Vagina (tissue), 2 donors: Measurements from ENCODE around the gene DPPA4.

ENCODE experiments used
- CTCF ChIP-seq, 3 experiments: fragments of 450-650 bp in 2 of 3; fragments of 200-600 bp in 1 of 3; sonication (generic) in 1 of 3; IDR thresholded peaks; one replicate each; pipeline ENCODE4 v1.5.1; 2017 to 2019; ENCODE audit warnings: antibody characterized with exemption in 3 of 3, mild to moderate bottlenecking in 2 of 3, moderate library complexity in 2 of 3
- POLR2A ChIP-seq, 2 donors: fragments of 450-650 bp; IDR thresholded peaks; one replicate each; pipeline ENCODE4 v1.6.1; 2017; ENCODE audit warnings: antibody characterized with exemption in 2 of 2, mild to moderate bottlenecking in 2 of 2, moderate library complexity in 2 of 2
- POLR2AphosphoS5 ChIP-seq, 2 donors: sonication (generic); formaldehyde crosslinking; IDR thresholded peaks; one replicate each; pipeline ENCODE4 v1.9.0; 2017; ENCODE audit warnings: antibody characterized with exemption in 2 of 2, mild to moderate bottlenecking in 2 of 2, low read depth in 1 of 2; ENCODE audit not compliant: insufficient read depth in 1 of 2

GRCh38 chr3:109338322-109338721, 976 bp upstream of the DPPA4 start:
- TF ChIP-seq CTCF (IDR thresholded peaks at IDR 0.05): no peak
- no peak for TF ChIP-seq POLR2AphosphoS5 (IDR thresholded peaks at IDR 0.05; ENCODE audit: insufficient read depth in 1 of 2, low read depth in 1 of 2)
- TF ChIP-seq POLR2A (IDR thresholded peaks at IDR 0.05): no peak
